ENCODE measurements around the gene CYP21A2.

CYP21A2 gene

DNA sequence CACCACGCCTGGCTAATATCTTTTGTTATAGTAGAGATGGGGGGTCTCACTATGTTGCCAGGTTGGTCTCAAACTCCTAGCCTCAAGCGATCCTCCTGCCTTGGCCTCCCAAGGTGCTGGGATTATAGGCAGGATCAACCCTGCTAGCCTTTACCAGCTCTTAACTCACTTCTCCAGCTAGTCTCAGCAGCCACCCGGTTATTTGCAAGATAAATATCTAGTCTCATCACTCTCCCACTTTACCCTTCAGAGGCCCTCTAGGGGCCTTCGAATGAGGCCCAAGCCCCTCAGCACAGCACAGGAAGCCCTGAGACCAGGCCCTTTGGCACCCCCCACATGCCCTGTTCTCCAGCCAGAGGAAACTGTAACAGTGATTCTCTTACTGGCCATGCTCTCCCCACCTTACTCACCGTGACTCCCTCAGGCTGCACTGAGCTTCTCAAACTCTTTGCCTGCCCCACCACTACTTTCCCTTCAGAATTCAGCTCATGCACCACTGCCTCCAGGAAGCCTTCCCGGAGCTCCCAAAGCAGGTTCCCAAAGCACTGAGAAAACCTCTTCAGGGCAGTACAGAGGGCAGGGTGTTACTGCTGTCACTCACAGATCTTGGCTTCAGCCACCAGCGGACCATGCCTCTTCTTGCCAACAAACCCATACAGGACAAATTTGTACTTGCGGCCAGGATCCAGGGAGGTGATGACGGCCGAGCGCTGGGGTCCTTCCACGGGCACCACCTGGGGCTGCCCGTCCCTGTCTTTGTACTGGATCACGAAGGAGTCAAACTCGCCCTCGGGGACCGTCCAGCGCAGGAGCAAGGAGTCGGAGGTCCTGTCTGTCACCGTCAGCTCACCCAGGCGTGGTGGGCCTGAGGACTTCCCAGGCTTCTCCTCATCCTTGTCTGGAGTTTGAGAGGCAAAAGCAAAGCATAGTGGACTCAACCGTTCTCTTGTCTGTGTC, 45.9 kb downstream of the CYP21A2 start:
- no peak for DNase-seq

DNA sequence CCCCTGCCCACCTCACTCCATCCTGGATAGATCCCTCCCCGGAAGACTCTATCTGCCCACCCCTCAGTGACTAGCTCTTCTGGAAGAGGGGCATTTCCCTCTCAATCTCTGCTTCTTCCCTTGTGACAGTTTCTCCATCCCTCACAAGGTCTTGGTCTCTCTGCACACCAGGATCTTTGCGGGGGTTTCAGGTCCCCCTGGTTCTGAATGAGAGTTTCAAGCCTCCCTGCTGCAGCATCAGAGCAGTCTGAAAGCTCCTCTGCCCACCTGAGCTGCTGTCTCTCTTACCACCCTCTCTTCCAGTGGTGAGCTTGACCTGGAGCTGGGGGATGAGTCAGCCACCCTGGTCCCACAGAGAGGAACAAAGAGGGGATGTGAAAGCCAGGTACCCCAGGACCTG, 46.6 kb downstream of the CYP21A2 start:
- DNase-seq, result no peak

DNA sequence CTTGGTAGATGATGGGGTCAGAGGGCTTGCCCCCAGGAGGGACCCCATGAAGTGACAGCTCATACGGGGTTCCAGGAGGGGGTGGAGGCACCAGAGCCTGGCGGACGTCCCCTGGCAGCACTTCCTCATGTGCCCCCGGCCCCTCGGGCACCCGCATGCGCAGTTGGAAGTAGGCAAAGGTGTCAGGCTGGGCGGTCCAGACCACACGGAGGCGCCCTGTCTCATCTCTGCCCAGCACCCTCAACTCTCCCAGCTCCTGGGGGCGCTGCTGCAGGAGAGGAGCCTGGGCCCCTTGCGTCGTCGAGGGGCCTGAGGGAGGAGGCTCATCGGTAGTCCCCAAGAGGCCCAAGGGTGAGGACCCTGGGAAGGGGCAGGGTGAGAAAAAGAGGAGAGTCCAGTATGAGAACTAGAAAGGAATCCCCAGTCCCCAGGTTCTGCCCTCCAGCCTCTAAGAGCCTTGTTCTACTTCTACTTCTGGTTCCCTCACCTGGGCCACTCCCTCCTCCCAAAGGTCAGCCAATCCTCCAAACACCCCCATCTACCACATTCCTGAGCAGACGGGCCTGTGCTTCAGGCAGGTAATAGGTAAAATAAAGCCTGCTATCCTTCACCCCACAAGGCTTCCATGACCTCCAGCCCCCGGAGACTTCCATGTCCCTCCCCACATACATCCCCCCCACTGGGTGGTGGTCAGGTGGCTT, 47.7 kb downstream of the CYP21A2 start:
- no peak for DNase-seq

DNA sequence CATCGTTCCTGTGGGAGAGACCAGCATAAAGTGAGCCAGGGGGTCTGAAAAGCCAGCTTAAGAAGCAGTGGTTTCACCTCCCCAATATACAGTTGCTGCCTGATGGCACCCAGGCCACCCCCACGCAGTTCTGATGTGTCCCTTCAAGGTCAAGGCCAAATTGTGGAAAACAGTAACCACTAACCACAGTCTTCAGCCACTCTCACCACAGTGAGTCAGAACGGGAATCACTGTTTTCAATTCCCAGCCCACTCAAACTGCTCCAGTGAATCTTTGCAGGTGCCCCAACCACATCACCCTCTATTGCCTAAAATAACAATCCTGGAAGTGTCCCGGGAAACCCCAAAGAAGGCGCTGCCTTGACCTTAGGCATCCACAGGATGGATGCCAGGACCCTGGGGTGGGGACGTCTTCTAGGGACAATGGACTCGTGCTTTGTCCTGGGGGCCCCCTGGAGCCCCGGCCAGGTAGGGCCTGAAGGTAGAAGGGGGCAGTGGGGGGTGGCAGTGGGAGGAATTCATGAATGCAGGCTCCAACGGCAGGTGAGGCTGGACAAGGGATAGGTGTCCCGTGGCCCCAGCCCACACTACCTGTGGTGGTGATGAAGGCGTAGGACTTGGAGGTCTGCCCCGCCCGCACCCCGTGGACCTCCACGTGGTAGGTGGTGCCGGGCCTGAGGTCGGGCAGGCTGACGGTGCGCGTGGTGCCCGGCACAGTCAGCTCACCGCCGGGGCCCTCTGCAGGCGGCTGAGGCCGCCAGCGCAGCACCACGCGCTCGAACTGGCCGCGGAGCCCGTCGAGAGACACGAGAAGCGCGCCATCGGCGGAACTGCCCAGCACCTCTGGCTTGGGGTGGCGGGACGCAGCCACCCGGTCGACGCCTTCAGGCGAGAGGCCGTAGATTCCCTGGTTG, 48.7 kb downstream of the CYP21A2 start:
- DNase-seq, result no peak

DNA sequence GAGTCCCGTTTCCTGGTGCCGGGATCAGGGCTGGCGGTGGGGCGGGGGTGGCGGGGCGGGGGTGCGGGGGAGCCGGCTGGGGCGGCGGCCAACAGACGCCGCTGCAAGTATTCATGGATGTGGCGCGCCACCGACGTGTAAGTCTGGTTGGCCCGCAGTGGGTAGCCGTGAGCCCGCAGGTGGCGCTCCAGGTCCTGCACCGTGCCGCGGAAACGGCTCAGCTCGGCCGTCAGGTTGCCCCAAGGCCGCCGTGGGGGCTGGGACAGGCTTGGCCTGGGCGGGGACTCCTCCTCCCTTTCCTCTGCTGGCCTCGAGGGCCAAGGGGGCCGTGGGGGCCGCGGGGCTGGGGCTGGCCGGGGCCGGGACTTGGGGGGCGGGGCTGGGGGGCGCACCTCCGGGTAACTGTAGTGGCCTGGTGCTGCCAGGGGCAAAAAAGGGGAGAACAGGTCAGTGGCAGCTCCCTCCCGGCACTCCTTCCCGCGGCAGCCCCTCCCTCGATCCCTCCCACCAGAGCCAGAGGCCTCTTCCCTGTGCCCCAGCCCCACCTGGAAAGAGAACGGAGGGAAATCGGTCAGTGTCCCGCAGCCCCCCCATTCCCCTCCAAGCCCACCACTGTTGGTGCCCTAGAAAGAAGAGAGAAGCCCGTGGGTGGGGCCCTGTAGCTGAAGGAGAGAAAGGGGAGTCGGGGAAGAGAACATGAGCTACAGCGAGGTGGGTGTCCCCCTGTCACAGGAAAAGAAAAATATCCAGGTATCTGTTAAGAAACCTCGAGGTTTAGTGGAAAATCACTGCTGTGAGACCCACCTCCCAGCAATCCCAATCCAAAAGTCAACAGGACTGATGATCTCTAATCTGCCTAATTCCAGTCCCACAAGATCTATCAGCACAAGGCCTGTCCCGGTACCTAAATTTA, 49.6 kb downstream of the CYP21A2 start:
- peak; percentile 16 for DNase-seq

DNA sequence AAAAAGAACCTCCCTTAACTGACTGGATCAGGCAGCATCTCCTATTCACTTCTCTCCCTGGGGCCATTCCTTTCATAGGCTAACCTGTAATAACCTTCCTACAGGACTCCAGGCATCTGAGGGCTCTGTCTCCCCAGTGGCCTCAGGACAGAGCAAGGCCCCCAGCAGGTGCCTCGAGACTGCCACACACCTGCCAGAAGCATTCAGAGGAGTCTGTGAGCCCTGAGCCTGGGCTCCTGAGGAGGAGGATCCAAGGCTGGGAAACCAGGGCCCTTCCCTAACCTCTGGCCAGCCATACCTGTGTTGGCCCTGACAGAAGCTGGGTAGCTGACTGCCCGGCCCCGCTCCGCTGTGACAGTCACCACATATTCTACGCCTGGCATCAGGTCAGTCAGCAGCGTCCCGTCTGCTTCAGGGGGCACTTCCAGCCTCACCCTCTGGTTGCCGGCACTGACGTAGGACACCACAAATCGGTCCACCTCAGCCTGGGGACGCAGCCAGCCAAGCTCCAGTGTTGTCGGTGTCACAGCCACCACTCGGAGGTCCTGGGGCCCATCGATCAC, 50.4 kb downstream of the CYP21A2 start:
- DNase-seq, result no peak

DNA sequence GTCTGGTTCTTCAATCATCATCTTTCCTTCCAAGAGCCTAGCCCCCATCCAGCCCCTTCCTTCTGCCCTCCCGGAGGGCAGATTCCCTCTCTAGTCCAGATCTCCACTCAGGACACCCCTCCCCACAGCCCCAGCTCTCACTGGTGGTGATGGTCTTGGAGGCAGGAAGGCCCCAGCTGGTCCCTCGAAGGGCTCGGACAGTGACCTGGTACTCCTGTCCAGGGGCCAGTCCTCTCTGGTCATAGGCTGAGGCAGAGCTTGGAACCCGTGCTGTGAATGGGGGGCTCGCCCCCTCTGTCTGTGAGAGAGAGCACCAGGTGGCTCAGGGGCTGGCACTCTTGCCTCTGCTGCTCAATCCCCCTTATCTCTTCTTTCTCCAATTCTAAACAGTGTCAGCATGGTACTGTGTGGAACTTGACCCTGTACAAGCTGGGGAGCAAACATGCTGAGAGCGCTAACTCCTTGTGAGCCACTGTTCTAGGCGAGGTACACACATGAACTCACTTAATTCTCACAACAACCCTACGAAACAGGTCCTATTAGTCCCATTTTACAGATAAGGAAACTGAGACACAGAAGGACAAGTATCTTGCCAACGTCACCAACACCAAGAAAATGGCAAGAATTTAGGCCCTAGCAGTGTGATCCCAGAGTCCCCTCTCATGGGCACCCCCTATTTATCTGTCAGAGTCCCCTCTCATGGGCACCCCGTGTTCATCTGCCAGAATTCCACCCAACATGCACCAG, 51.0 kb downstream of the CYP21A2 start:
- DNase-seq, result no peak
